NCI-H2227 (cell line): Measurements from ENCODE around the gene SLC17A7.
"Not testable (repeated sequence)": the region's sequence is repeated elsewhere in the genome, so short reads cannot be mapped to it uniquely, and the experiment has no call there.

Source experiments
- DNase-seq: peaks from one replicate; lab custom pipeline; 2025; ENCODE audit not compliant: unreplicated experiment; lab: John Stamatoyannopoulos, UW

SLC17A7 gene

DNA sequence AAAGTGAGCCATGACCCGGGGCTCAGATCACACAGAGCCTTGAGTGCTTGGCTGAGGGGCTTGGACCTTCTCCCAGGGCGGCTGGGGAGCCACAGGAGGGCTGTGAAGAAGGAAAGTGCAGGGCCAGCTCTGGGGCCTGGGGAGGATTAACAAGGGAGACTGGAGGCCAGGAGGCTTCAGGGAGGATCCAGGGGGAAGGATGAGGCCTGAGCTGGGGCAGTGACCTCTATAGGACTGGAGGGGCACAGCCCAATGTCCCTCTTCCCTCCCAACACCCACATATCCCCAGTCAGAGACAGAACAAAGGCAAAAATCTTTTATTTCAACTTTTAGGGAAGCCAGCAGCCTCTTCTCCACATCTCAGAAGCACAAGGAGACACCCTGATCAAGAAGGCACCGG lies 4.7 kb upstream of the SLC17A7 start:
- DNase-seq, result no peak

DNA sequence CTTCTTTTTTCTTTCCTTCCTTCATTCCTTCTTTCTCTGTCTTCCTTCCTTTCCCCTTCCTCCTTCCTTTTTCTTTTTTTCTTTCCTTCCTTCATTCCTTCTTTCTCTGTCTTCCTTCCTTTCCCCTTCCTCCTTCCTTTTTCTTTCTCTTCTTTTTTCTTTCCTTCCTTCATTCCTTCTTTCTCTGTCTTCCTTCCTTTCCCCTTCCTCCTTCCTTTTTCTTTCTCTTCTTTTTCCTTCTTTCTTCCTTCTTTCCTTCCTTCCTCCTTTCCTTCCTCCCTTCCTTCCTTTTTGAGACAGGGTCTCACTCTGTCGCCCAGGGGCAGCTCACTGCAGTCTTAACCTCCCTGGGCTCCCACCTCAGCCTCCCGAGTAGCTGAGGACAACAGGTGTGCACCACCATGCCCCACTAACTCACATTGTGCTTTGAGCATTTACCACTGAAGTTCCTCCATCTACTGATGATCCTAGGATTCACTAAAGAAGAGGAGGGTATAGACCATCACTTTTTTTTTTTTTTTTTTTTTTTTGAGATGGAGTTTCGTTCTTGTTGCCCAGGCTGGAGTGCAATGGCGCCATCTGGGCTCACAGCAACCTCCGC lies 2.9 kb upstream of the SLC17A7 start:
- DNase-seq, result not testable (repeated sequence)

DNA sequence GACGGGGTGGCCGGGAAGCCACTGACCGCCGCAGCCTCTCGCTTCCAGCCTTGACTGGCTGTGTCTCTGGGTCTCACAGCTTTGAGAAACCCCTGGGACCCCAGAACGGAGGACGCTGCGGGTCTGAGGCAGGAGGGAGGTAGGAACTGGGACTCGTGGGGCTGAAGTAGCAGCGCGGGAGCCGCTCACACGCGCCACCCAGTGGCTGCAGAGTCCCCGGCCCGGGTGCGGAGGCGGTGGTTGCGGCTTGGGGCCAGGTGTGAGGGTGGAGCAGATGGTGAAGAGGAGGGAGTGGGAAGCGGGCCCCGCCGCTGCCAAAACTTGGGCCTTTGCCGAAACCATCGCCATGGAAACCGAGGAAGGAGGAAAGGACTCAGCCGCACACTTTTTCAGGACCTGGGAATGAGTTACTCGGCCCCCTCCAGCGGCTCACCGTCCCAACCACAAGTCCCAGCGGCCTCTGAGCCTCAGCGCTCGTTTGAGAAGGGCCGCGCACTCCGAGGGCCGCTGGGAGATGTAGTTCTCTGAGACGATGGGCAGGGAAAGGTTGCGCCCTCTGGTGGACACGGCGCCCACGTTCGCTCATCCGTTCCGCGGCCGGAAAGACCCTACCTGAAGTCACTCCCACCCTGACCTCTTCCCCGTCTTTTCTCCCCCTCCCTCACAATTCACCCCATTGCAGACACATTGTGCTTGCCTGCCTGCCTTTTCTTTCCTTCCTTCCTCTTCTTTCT lies 2.2 kb upstream of the SLC17A7 start:
- peak; percentile 94 for DNase-seq

DNA sequence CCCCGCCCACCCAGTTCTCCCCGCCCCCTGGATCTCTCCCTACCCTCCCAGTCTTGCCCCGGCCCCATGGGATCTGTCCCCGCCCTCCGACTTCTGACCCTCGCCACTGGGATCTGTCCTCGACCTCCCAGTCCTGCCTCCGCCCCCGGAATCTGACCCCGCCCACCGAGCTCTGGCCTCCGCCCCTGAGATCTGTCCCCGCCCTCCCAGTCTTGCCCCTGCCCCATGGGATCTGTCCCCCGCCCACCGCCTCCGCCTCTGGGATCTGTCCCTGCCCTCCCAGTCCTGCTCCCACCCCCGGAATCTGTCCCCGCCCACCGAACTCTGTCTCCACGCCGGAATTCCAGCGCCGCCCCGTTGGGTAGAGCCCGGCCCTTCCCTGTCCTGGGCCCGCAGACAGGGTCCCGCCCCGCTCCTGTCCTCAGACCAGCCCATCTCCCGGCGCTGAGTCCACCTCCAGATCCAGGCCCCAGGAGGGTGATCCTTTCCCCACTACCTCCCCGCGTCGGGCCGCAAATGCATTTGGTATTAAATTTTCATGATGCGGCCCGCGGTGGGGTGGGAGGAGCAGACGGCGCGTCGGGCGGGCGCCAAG lies 1.5 kb upstream of the SLC17A7 start:
- DNase-seq, result peak; percentile 85

DNA sequence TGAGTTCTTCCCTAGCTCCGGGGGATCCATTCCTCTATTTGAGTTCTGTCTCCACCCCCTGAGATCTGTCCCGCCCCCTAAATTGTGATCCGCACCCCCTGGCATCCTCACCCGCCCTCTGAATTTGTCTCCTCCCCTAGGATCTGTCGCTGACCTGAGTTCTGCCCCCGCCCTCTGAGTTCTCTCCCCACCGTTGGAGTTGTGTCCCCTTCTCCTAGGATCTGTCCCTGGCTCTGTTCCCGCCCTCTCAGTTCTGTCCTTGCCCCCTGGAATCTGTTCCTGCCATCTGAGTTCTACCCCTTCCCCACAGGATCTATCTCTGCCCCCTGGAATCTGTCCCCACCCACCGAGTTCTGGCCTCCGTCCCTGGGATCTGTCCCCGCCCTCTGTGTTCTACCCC lies 1.0 kb upstream of the SLC17A7 start:
- no peak for DNase-seq

DNA sequence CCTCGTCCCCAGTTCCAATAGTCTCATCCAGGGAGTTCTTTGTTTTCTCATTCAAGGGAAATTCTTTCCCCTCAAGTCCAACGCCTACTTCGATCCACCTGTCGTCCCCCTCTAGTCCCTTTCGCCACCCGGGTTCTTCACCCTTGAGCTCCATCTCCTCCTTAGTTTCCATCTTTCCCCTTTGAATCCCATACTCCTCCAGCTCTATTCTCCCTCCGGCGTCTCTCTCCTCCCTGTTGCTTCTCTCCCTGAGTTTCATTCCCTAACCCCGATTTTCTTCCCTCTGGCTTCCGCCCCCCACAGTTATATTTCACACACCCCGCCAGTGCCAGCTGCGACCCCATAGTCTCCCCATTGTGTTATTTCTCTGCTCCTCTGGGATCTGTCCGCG lies 628 bp upstream of the SLC17A7 start:
- DNase-seq, result no peak

DNA sequence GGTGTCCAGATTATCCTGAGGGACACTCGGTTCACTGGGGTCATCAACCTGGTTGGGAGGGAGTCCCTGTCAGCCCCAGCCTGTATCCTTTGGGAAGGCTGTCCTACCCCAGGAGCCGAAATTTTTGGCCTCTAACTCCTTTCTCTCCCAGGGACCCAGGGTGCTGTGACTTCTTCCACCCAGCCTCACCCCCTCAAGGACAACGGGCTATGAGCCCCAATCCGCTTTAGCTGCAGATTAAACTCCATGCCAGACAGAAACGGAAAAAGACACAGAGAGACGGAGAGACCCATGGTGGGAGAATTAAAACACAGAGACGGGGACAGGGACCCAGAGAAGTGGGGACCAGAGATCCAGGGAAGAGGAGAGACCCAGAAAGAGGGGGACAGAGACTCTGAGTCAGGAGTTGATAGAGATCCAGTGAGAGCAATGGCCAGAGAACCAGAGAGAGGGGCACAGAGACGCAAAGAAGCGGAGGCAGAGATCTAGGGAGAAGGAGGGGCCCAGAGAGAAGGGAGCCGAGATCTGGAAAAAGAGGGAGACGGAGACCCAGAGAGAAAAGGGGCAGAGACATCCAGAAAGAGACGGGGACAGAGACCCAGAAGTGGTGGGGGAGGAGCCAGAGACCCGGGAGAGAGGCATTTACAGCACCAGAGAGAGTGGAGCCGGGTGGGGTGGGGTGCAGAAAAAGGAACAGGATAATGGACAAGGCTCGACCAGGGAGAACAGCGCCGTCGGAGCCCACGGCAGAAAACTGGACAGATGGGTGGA lies 703 bp downstream of the SLC17A7 start:
- DNase-seq, result no peak

DNA sequence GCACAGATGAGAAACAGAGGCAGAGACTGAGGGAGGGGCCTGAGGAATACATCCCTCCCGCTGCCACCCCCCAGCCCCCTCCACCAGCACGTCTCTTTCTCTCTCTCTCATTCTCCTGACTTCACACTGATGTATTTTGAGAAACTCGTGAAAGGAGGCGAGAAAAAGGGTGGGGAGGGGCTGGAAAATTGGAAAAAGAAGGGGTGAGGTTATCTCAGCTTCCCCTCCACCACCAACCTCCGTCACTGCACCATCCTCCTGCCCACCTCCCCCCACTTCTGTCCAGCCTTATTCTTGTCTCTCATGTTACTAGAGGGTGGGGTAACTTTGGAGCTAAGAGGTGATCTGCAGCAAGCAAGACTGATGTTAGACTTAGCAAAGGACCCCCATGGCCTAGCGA lies 1.5 kb downstream of the SLC17A7 start:
- no peak for DNase-seq

DNA sequence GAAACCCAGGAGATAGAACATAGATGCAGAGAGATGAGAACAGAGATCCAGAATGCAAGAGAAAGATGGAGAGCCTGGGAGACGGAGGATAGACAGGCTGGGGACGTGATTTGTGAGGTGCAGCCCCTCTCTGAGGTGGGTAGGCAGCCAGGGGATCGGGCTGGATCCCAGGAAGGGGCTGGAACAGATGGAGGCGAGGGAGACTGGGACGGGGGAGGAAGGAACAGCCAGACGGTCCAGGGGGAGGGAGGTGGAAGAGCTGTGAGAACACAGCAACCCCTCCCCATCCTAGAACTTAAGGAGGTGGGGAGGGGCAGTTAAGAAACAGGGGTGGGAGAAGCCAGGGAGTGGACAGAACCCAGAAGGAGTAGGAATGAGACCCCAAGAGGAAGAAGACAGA lies 3.1 kb downstream of the SLC17A7 start:
- DNase-seq, result no peak

DNA sequence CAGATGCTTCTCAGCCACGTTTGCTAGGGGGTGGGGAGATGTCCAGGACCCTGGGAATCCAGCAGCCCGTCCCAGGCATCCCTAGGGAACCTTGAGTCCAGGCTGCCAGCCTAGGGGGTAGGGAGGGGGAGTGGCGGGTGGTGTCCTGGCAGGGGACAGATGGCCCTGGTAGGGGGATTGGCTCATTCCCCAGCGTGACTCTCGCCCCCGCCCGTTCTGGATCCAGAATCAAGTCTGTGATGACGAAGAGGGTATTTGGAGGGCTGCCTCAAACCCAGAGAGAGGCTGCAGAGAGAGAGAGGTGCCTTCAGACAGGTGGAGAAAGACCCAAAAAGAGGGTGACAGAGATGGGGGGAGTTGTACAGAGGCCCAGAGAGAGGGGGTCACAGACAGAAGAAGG lies 4.1 kb downstream of the SLC17A7 start:
- no peak for DNase-seq

DNA sequence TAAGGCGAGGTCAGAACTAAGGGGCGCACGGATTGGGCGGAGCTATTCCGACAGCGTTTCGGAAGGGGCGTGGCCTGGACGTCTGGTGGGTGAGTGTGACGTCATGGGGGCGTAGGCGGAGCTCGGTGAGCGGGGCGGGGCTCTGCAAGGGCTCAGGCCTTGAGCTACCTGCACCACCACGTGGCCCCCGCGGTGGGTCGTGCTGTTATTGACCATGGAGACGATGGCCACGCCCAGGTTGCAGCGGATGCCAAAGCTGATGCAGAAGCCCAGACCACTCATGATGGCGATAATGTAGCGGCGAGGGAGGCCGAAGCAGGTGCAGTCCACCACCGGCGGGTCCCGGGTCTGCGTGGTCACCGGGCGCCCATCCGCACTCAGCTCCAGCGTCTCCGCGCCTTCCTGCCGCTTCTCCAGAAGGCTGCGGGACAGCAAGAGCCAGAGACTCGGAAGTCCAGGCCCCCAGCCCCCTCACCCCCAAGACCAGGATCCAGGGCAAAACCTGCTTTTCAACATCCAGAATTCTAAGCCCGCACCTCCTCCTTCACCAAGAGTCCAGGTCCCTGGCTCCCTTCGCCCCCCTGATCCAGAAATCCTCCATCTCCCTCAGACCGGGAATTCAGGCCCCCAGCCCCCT lies 4.8 kb downstream of the SLC17A7 start:
- DNase-seq, result no peak

DNA sequence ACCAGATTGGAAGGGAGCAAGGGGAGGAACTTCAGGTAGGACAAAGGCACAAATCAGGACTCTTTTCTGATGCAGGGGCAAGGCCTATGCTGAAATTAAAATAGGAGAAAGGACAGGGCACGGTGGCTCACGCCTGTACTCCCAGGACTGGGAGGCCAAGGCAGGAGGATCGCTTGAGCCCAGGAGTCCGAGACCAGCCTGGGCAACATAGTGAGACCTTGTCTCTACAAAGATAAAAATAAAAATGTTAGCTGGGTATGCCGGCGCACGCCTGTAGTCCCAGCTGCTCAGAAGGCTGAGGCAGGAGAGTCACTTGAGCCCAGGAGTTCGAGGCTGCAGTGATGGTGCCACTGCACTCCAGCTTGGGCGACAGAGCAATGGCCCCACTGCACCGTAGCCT lies 5.7 kb downstream of the SLC17A7 start:
- DNase-seq, result no peak

DNA sequence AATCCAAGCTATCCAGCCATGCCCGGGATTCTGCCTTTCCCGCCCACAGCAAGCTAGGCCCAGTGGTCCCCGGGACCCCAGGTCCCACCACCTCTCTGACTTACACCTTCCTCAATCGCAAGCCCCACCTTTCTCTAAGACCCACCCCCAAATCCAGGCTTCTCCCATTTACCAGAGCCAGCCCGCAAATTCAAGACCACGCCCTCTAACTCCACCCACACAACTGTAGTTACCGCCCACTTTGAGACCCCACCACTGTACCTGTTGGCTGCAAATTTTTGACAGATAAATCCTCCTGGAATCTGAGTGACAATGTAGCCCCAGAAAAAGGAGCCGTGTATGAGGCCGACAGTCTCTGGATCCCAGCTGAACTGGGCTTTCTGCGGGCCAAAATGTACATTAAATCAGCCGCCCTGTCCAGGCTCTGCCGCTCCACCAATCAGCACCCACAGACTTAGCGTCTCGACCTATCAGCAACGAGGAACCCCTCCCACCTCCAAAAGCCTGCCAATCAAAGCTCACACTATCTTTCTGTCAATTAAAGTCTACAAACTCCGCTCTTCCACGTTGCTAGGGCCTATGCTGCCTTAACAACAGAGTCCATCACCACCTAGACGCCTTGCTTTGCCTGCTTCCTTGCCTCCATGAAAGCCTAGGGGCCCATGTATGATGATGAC lies 6.3 kb downstream of the SLC17A7 start:
- no peak for DNase-seq

DNA sequence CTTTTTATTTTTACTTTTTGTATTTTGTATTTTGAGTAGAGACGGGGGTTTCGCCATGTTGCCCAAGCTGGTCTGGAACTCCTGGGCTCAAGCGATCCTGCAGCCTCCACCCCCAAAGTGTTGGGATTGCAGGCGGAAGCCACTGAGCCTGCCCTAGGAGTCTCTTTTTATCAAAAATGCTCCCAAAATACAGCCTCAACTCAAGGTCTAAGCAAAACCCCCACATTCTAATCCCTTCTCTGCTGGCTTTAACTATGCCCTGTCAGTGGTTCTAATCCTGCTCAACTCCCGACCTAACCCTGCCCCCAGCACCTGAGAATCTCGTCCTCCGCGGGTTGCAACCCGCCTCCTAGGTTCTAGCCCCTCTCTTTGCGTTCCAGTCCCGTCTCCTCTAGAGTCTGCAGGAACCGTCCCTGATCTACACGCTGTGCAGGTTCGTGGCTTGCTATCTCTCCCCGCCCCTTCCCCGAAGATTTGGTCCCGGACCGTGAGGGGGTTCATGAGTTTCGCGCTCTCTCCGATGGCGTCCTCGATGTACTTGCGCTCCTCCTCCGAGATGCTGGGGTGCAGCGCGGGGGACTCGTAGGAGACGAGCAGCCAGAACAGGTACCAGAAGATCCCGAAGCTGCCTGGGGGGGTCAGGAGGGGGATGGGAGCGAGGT lies 8.0 kb downstream of the SLC17A7 start:
- no peak for DNase-seq

DNA sequence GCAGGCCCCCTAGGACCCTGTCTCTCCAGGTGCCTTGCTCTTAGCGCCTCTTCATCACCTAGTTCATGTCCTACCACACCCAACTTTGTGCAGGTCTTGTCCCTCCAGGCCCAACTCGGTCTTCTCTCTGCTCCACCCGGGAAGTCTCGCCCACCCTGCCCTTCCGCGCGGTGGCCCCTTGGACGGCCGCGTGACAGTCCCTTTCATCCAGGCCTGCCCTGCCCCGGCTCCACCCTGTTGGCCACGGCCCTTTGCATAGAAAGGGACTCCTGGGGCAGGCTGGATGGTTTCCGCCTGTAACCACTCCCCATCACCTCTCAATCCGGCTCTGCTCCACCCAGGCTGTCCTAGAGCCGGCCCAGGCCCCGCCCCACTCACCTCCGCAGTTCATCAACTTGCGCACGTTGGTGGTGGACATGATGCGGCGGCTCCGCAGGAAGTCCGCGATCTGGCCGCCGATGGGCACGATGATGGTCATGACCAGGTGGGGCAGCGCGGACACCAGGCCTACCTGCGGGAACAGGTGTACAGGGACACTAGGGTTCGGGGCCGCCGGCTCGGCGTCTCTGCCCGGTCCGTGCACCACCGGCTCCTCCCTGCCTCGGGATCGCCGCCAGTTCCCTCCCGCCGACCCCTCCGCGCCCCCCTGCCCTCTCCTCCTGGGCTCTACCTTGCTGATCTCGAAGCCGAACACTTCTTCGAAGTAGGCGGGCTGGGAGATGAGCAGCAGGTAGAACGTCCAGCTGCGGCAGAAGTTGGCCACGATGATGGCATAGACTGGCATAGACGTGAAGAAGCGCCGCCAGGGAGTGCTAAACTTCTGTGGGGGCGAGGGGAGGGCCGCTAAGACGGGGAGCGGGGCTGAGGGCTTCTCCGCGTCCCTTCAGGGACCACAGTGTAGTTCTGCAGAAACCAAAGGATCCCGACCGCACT lies 8.9 kb downstream of the SLC17A7 start:
- no peak for DNase-seq

DNA sequence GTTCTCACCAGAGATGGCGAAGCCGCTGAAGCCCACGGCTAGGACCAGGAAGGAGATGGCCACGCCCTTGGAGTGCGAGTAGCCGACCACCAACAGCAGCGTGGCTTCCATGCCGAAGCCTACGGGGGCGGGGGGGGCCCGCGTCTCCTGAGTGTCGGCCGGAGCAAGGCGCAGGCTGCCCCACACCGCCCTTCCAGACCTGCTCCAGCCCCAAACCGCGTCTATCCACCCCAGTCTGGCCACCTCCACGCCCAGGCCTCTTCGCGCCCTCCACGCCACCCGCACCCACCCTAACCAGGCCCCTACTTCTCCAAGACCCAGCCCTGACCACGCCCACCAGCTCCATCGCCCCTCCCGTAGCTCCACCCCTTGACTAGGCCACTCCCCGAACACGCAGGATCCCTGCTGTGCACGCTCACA lies 10.0 kb downstream of the SLC17A7 start:
- no peak for DNase-seq

DNA sequence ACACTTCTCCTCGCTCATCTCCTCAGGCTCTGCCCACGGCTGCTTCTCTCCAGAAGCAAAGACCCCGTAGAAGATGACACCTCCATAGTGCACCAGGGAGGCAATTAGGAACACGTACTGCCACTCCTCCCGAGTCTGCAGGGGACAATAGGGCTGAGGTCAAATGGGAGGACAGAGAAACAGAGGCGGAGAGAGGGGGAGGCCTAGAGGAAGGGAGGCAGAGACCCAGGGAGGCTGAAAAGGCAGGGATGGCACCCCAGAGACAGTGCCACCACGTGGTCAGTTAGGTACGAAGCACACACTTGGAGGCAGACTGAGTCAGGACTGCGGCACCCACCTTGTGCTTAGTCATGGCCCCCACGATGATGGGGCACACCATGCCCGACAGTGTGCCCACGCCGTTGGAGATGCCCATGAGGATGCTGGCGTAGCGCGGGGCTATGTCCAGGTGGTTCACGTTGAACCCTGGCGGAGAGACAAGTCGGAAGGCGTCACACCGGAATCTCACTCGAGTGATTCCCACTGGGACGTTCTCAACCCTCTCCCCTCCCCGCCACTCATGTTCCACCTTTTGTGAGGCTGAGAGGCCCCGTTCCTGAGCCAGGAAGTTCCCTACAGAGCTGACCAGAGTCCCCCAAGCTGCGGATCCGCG lies 10.5 kb downstream of the SLC17A7 start:
- DNase-seq, result no peak

DNA sequence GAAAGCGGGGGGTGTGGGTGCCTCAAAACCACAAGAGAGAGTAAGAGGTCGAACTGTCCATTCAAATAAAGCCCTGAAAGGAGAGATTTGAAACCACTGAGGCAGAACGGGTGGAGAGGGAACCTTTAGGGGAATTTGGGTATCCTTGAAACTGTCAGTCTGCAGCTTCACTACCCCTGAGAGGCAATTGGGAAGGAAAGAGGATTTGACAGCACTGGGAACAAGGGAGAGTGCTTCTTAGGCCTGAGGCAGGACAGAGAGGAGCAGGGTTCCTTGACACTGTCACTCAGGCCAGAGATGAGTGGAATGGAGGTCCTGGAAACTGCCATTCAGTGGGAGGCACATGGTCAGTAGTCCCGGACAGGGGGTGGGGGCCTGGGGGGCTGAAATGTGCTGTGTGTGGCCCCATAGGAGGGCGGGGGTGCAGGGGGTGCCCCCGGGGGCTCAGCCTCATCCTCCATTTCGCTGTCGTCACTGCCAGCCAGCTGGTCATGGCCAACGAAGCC lies 11.1 kb downstream of the SLC17A7 start:
- DNase-seq, result no peak
